Fibroblast of lung (primary cell): ENCODE results near the gene METTL16.

Experiments
- CTCF ChIP-seq, 2 donors: IDR thresholded peaks in 1 of 2; conservative IDR thresholded peaks in 1 of 2; 1 replicate in 1 of 2; 2 replicates in 1 of 2; pipeline ENCODE4 v1.5.1; 2011 to 2012; ENCODE audit warnings: low read length in 2 of 2, control low read depth in 1 of 2, inconsistent platforms in 1 of 2, low read depth in 1 of 2, mild to moderate bottlenecking in 1 of 2
- EZH2 ChIP-seq: IDR thresholded peaks from 2 replicates; pipeline ENCODE4 v1.5.1; 2012; ENCODE audit warnings: low read length, control low read depth, mild to moderate bottlenecking; ENCODE audit errors: missing control alignments

GRCh38 chr17:2402544-2402943, 109.1 kb downstream of the METTL16 start:
- no peak for TF ChIP-seq EZH2
- TF ChIP-seq CTCF (conservative IDR thresholded peaks at IDR 0.05 in 1 of 2, IDR thresholded peaks at IDR 0.05 in 1 of 2; ENCODE audit: low read depth in 1 of 2, low read length in 2 of 2): no peak
